T-cell (primary cell): ENCODE data around the gene RNF11. TPM values are rescaled to one million over a fixed set of nuclear protein-coding genes. Genes with fewer than 3 reads are reported as not detected.
"Not testable (repeated sequence)": the region's sequence is repeated elsewhere in the genome, so short reads cannot be mapped to it uniquely, and the experiment has no call there.

Experiments
- ATAC-seq, 4 experiments: fragments of 200-7000 bp in 3 of 4; fragments of 150-1000 bp in 1 of 4; cut with Tn5 transposase; replicated peaks in 1 of 4; 1 replicate in 3 of 4; 2 replicates in 1 of 4; pipeline ENCODE4 v1.10.0; 2021; ENCODE audit warnings: moderate library complexity in 3 of 4, mild to moderate bottlenecking in 2 of 4, moderate number of reproducible peaks in 1 of 4
- CTCF ChIA-PET, 2 donors: fragments of 300-600 bp; sonication (Branson Sonifier 250); formaldehyde crosslinking; loops; one replicate each; lab custom pipeline; 2022; ENCODE audit warnings: antibody characterized with exemption in 2 of 2; lab: Charles Lee
- POLR2A ChIA-PET, 2 donors: fragments of 300-600 bp; sonication (Branson Sonifier 250); formaldehyde crosslinking; loops; one replicate each; lab custom pipeline; 2022; ENCODE audit warnings: antibody characterized with exemption in 2 of 2; lab: Charles Lee
- DNase-seq, 35 experiments: peaks; one replicate each; pipeline versions ENCODE4 v3.0.0 to v3.0.0-alpha.2; 2013 to 2023
- H3K27ac ChIP-seq: one replicate; pipeline ENCODE4 v1.5.1; 2013; ENCODE audit warnings: low read length
- H3K27me3 ChIP-seq, 2 experiments: replicated peaks in 1 of 2; 1 replicate in 1 of 2; 2 replicates in 1 of 2; pipeline versions ENCODE4 v1.6.1 to v1.7.0; 2013; ENCODE audit warnings: low read length in 1 of 2, mixed read lengths in 1 of 2; ENCODE audit not compliant: control insufficient read depth in 2 of 2, insufficient read depth in 2 of 2; ENCODE audit errors: extremely low read depth in 1 of 2
- H3K36me3 ChIP-seq, 2 donors: 1 replicate in 1 of 2; 2 replicates in 1 of 2; pipeline versions ENCODE4 v1.6.1 to v1.7.0; 2013; ENCODE audit warnings: low read length in 1 of 2; ENCODE audit not compliant: control insufficient read depth in 2 of 2, insufficient read depth in 1 of 2; ENCODE audit errors: extremely low read depth in 1 of 2
- H3K4me1 ChIP-seq, 2 experiments: 1 replicate in 1 of 2; 2 replicates in 1 of 2; pipeline versions ENCODE4 v1.6.1 to v1.7.0; 2013; ENCODE audit warnings: low read length in 2 of 2, mixed read lengths in 1 of 2; ENCODE audit not compliant: insufficient read depth in 2 of 2, control insufficient read depth in 1 of 2; ENCODE audit errors: extremely low read depth in 1 of 2
- H3K4me3 ChIP-seq, 2 donors: 1 replicate in 1 of 2; 2 replicates in 1 of 2; pipeline versions ENCODE4 v1.5.1 to v1.7.0; 2013; ENCODE audit warnings: mild to moderate bottlenecking in 2 of 2, low read length in 1 of 2, moderate library complexity in 1 of 2; ENCODE audit not compliant: control insufficient read depth in 1 of 2; ENCODE audit errors: extremely low read depth in 1 of 2
- H3K9me3 ChIP-seq: 2 replicates; pipeline ENCODE4 v1.7.0; 2013
- H3K27ac Mint-ChIP-seq, 2 donors: one replicate each; pipeline ENCODE4 v1.8.0; 2020 to 2021; ENCODE audit warnings: mild to moderate bottlenecking in 2 of 2, mixed read lengths in 2 of 2
- H3K27me3 Mint-ChIP-seq, 2 donors: one replicate each; pipeline ENCODE4 v1.8.0; 2021 to 2022; ENCODE audit warnings: mixed read lengths in 2 of 2
- H3K36me3 Mint-ChIP-seq: one replicate; pipeline ENCODE4 v1.8.0; 2021; ENCODE audit warnings: mixed read lengths
- H3K4me1 Mint-ChIP-seq, 3 donors: one replicate each; pipeline ENCODE4 v1.8.0; 2020 to 2022; ENCODE audit warnings: mixed read lengths in 3 of 3, mild to moderate bottlenecking in 1 of 3
- H3K4me3 Mint-ChIP-seq, 3 donors: one replicate each; pipeline ENCODE4 v1.8.0; 2020 to 2022; ENCODE audit warnings: mild to moderate bottlenecking in 3 of 3, mixed read lengths in 3 of 3, moderate library complexity in 3 of 3
- H3K9me3 Mint-ChIP-seq, 3 donors: one replicate each; pipeline ENCODE4 v1.8.0; 2020 to 2022; ENCODE audit warnings: mixed read lengths in 3 of 3
- WGBS: methylation state at CpG from one replicate; pipeline ENCODE4 v1.1.5; 2013; ENCODE audit warnings: missing lambda C conversion rate; ENCODE audit not compliant: insufficient coverage; 5-methylcytosine and 5-hydroxymethylcytosine counted together
- total RNA-seq, 35 experiments: library from RNA in 6 of 35; stranded (reverse) in 6 of 35; fragments of 120-200 nt in 1 of 35; gene quantifications; one replicate each; pipeline versions ENCODE4 v1.2.1 to v1.2.4 and lab custom pipeline; 2013 to 2026

RNF11 gene
- total RNA-seq, 5 donors from 2014 or later (not counting 1 experiment from before 2014, with no cell fraction given), result 33.3 to 66.0 (median 39.8) TPM

GRCh38 chr1:51222136-51222787, 13.8 kb upstream of the RNF11 start:
- H3K27ac Mint-ChIP-seq, result no peak overlapping the region
- Histone ChIP-seq H3K4me1 (no peaks in the 10 kb centered on the region), H3K9me3 (no peaks in the 10 kb centered on the region), H3K27ac (no peak overlapping the region), H3K4me3 (no peak overlapping the region), H3K36me3 (no peaks in the 10 kb centered on the region), H3K27me3 (peaks cover 0 to 6% of the 10 kb centered on the region in 2 experiments)
- ATAC-seq (no peak), DNase-seq (no peak)
- H3K9me3 Mint-ChIP-seq, result no peaks in the 10 kb centered on the region
- no peaks in the 10 kb centered on the region for H3K36me3 Mint-ChIP-seq
- no peak overlapping the region for H3K4me3 Mint-ChIP-seq
- WGBS, result no CpG with 5 or more reads among the region's 6 CpGs
- H3K27me3 Mint-ChIP-seq, result peaks cover 0 to 5% of the 10 kb centered on the region in 2 donors
- no peaks in the 10 kb centered on the region for H3K4me1 Mint-ChIP-seq
- ChIA-PET POLR2A (no interaction called here), CTCF (no interaction called here)

GRCh38 chr1:51222809-51223208, 13.3 kb upstream of the RNF11 start:
- ChIA-PET CTCF (interaction anchor here in 1 of 2 donors (1.1 kb wide), 1 partner anchor 24 kb away, joined by 3 read pairs; no protein-coding TSS in a partner anchor), POLR2A (no interaction called here)
- H3K9me3 Mint-ChIP-seq, result no peaks in the 10 kb centered on the region
- Histone ChIP-seq H3K4me3 (no peak overlapping the region), H3K4me1 (no peaks in the 10 kb centered on the region), H3K27me3 (peaks cover 0 to 6% of the 10 kb centered on the region in 2 experiments), H3K27ac (no peak overlapping the region), H3K36me3 (no peaks in the 10 kb centered on the region), H3K9me3 (no peaks in the 10 kb centered on the region)
- no peak overlapping the region for H3K27ac Mint-ChIP-seq
- H3K27me3 Mint-ChIP-seq, result peaks cover under 1 to 5% of the 10 kb centered on the region in 2 donors
- H3K36me3 Mint-ChIP-seq, result no peaks in the 10 kb centered on the region
- WGBS, result 83% methylated on average over 1 of the region's 3 CpGs
- no peak for DNase-seq
- no peaks in the 10 kb centered on the region for H3K4me1 Mint-ChIP-seq
- no peak overlapping the region for H3K4me3 Mint-ChIP-seq
- ATAC-seq, result no peak

GRCh38 chr1:51224255-51224654, 11.8 kb upstream of the RNF11 start:
- H3K4me1 ChIP-seq, result no peaks in the 10 kb centered on the region
- H3K9me3 ChIP-seq, result no peaks in the 10 kb centered on the region
- 93% methylated on average over 3 of the region's 6 CpGs for WGBS
- H3K4me1 Mint-ChIP-seq, result no peaks in the 10 kb centered on the region
- H3K27ac ChIP-seq, result no peak overlapping the region
- peaks cover 3 to 5% of the 10 kb centered on the region in 2 donors for H3K27me3 Mint-ChIP-seq
- H3K36me3 Mint-ChIP-seq, result no peaks in the 10 kb centered on the region
- H3K36me3 ChIP-seq, result no peaks in the 10 kb centered on the region
- no peak overlapping the region for H3K4me3 Mint-ChIP-seq
- ATAC-seq (no peak), DNase-seq (no peak)
- H3K4me3 ChIP-seq, result no peak overlapping the region
- H3K9me3 Mint-ChIP-seq, result no peaks in the 10 kb centered on the region
- CTCF ChIA-PET, result interaction anchor here in 1 of 2 donors (0.6 kb wide), 1 partner anchor 457 kb away, joined by 7 read pairs; no protein-coding TSS in a partner anchor
- H3K27me3 ChIP-seq, result peaks cover 0 to 6% of the 10 kb centered on the region in 2 experiments
- H3K27ac Mint-ChIP-seq, result no peak overlapping the region
- POLR2A ChIA-PET, result no interaction called here

GRCh38 chr1:51227231-51227960, 8.7 kb upstream of the RNF11 start:
- H3K4me1 ChIP-seq, H3K27me3 Mint-ChIP-seq, H3K27ac ChIP-seq, H3K36me3 Mint-ChIP-seq, ATAC-seq, H3K4me3 Mint-ChIP-seq, DNase-seq, H3K36me3 ChIP-seq, H3K27ac Mint-ChIP-seq, H3K4me1 Mint-ChIP-seq, H3K27me3 ChIP-seq, POLR2A ChIA-PET, H3K9me3 Mint-ChIP-seq, H3K4me3 ChIP-seq, H3K9me3 ChIP-seq, CTCF ChIA-PET: not testable (repeated sequence)
- WGBS, result 96% methylated on average over 6 of the region's 15 CpGs

- H3K27ac ChIP-seq, H3K27ac Mint-ChIP-seq, H3K4me1 Mint-ChIP-seq, H3K36me3 ChIP-seq, H3K27me3 Mint-ChIP-seq, ATAC-seq, H3K9me3 ChIP-seq, H3K4me3 ChIP-seq, POLR2A ChIA-PET, H3K27me3 ChIP-seq, H3K9me3 Mint-ChIP-seq, H3K4me3 Mint-ChIP-seq, CTCF ChIA-PET, H3K4me1 ChIP-seq, DNase-seq, H3K36me3 Mint-ChIP-seq: not testable (repeated sequence)
- WGBS, result 85% methylated on average over 5 of the region's 11 CpGs
Measured at GRCh38 chr1:51228471-51228870, 7.6 kb upstream of the RNF11 start.

- Histone ChIP-seq H3K27me3 (no peaks in the 10 kb centered on the region), H3K27ac (no peak overlapping the region), H3K4me1 (peaks cover 3 to 11% of the 10 kb centered on the region in 2 experiments), H3K4me3 (no peak overlapping the region), H3K36me3 (no peaks in the 10 kb centered on the region), H3K9me3 (no peaks in the 10 kb centered on the region)
- Mint-ChIP-seq H3K9me3 (no peaks in the 10 kb centered on the region), H3K27ac (no peak overlapping the region), H3K4me3 (no peak overlapping the region), H3K36me3 (no peaks in the 10 kb centered on the region), H3K4me1 (peaks cover 15 to 17% (median 15%) of the 10 kb centered on the region in 3 donors), H3K27me3 (peaks cover 3% of the 10 kb centered on the region in 2 donors)
- ChIA-PET POLR2A (no interaction called here), CTCF (no interaction called here)
- DNase-seq (no peak), ATAC-seq (no peak)
- no CpG with 5 or more reads among the region's 5 CpGs for WGBS
Measured at GRCh38 chr1:51230501-51231078, 5.5 kb upstream of the RNF11 start.
